Erythroblast (primary cell): ENCODE measurements around the gene MERTK.

Source experiments
- GATA1 ChIP-seq: IDR thresholded peaks from 2 replicates; pipeline ENCODE4 v1.6.1; 2011; ENCODE audit warnings: low read depth, mild to moderate bottlenecking, control low read depth, low read length, moderate library complexity
- POLR2A ChIP-seq: IDR thresholded peaks from 2 replicates; pipeline ENCODE4 v1.6.1; 2011; ENCODE audit warnings: mild to moderate bottlenecking, low read length

DNA sequence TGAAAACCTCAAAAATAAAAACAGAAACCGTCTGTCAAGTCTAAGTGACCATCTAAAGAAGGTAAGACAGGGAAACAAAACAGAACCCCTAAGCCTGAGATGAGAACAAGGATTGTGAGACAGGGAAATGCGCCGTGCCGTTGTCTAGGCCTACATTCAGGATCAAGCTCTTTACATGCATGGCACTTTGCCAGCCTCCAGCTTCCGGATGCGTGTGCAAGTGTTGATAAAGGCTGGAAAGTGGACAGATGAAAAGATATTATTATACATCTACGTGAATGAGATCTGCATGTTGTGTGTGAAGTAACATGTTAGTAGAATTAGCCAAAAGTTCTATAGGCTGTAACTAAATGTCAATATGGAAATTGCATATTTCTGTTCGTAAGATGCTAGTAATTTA, 128.1 kb downstream of the MERTK start:
- TF ChIP-seq POLR2A (no peak), GATA1 (no peak)
